ENCODE results near the gene LAD1. TPM values are rescaled to one million over a fixed set of nuclear protein-coding genes. Genes with fewer than 3 reads are reported as not detected.

LAD1 gene
- total and polyA plus RNA-seq, 2 of the 4 experiments (the other 2 are of a cell fraction) = under 0.01 to 0.07 TPM

DNA sequence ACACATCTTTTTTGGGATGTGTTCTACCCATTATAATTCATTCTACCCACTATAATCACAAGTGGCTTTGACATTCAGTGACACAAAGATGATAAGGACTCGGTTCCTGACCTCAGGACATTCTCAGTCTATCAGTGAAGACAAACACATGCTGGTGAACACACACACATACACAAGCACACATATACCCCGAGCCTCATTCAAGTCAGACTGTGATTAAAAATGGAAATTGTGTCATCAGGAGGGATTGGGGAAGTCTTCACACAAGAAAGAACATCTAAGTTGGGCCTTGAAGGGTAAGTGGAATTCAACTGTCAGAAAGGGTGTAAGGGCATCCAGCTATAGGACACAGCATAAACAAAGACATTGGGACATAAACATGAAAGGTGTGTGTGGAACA, 2.6 kb upstream of the LAD1 start:
- no peaks in the 10 kb centered on the region for H3K9me3 ChIP-seq (ENCODE audit: control insufficient read depth, insufficient read depth, low read length)
- H3K18ac ChIP-seq (ENCODE audit: low read depth, low read length) = no peak overlapping the region
- no peaks in the 10 kb centered on the region for H3K4me1 ChIP-seq (ENCODE audit: control insufficient read depth, insufficient read depth, low read length)
- TF ChIP-seq RAD21 (IDR thresholded peaks at IDR 0.05; ENCODE audit: low read length) (no peak), NFE2L2 (IDR thresholded peaks at IDR 0.05; ENCODE audit: low read depth, low read length) (no peak), POLR2A (IDR thresholded peaks at IDR 0.05; ENCODE audit: low read depth, low read length) (no peak), SMC3 (IDR thresholded peaks at IDR 0.05; ENCODE audit: low read depth, low read length) (no peak), CTCF (conservative IDR thresholded peaks at IDR 0.05; ENCODE audit: low read depth, low read length) (no peak), FOS (IDR thresholded peaks at IDR 0.05; ENCODE audit: low read depth, low read length) (no peak)
- TF ChIP-seq, protein P1, sequence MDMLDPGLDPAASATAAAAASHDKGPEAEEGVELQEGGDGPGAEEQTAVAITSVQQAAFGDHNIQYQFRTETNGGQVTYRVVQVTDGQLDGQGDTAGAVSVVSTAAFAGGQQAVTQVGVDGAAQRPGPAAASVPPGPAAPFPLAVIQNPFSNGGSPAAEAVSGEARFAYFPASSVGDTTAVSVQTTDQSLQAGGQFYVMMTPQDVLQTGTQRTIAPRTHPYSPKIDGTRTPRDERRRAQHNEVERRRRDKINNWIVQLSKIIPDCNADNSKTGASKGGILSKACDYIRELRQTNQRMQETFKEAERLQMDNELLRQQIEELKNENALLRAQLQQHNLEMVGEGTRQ (IDR thresholded peaks at IDR 0.05; ENCODE audit: low read depth, low read length) = no peak
- dilution Hi-C loops (cut with HindIII; ENCODE audit: low sequenced_read_pairs, unreplicated experiment) = no loop called here
- no peak for DNase-seq
- H2BK120ac ChIP-seq (ENCODE audit: low read depth, low read length) = no peak overlapping the region
- intact Hi-C loops (cut with micrococcal nuclease) = no loop called here
- no peaks in the 10 kb centered on the region for H4K20me1 ChIP-seq (ENCODE audit: insufficient read depth, low read length)
- H2AK5ac ChIP-seq (ENCODE audit: low read depth, low read length) = no peak overlapping the region
- no peak overlapping the region for H2BK5ac ChIP-seq (ENCODE audit: low read depth, low read length, poor library complexity, severe bottlenecking)
- WGBS, 2 experiments (ENCODE audit: extremely low coverage in 2 of 2, insufficient read length in 1 of 2) = no CpG with 5 or more reads among the region's 2 CpGs
- no peak overlapping the region for H3K56ac ChIP-seq (ENCODE audit: extremely low read depth, insufficient read depth, low read length)
- ChIA-PET CTCF (no interaction called here), POLR2A (ENCODE audit: unreplicated experiment) (no interaction called here)
- H3K27me3 ChIP-seq (ENCODE audit: control insufficient read depth, insufficient read depth, low read length) = peaks cover 81% of the 10 kb centered on the region
- H3K14ac ChIP-seq (replicated peaks; ENCODE audit: low read depth, low read length) = no peak overlapping the region
- in situ Hi-C loops (cut with MboI; ENCODE audit: low sequenced_read_pairs) = no loop called here
- no TSS peak for BruUV-seq (replicated peaks)
- H2BK20ac ChIP-seq (ENCODE audit: low read depth, low read length) = no peak overlapping the region
- no peak overlapping the region for H3K4me2 ChIP-seq (ENCODE audit: low read depth, low read length)
- H4K8ac ChIP-seq (ENCODE audit: low read depth in 2 of 2, low read length in 2 of 2) = no peak overlapping the region
- H2BK15ac ChIP-seq (ENCODE audit: low read depth, low read length) = no peak overlapping the region
- H3K36me3 ChIP-seq (ENCODE audit: control insufficient read depth, insufficient read depth, low read length) = no peaks in the 10 kb centered on the region
- H3K4ac ChIP-seq (ENCODE audit: low read depth, low read length) = no peak overlapping the region
- H3K79me1 ChIP-seq (ENCODE audit: low read depth in 1 of 2, low read length in 2 of 2) = no peaks in the 10 kb centered on the region
- no peak overlapping the region for H4K91ac ChIP-seq (ENCODE audit: insufficient read depth, low read depth, low read length)
- no peak overlapping the region for H2AFZ ChIP-seq (replicated peaks; ENCODE audit: low read length, poor library complexity)
- no peak overlapping the region for H2AK9ac ChIP-seq (replicated peaks; ENCODE audit: low read depth, low read length, poor library complexity)
- H3K23ac ChIP-seq (ENCODE audit: low read depth, low read length) = no peak overlapping the region
- no peak for ATAC-seq (ENCODE audit: low read depth)
- no peaks in the 10 kb centered on the region for H3K9me1 ChIP-seq (ENCODE audit: insufficient read depth, low read length)
- no peak overlapping the region for H4K5ac ChIP-seq (ENCODE audit: low read depth, low read length)
- H3K27ac ChIP-seq (ENCODE audit: insufficient read depth, low read length) = no peak overlapping the region
- no peak overlapping the region for H3K9ac ChIP-seq (ENCODE audit: low read depth, low read length)
- H3K4me3 ChIP-seq (ENCODE audit: insufficient read depth, low read depth, low read length) = no peak overlapping the region
